T follicular helper cell (primary cell): ENCODE measurements around the gene PRR3.

Source experiments
- DNase-seq: peaks from one replicate; pipeline ENCODE4 v3.0.0-alpha.2; 2020; ENCODE audit warnings: low read depth

PRR3 gene

GRCh38 chr6:30571075-30571761, 14.1 kb downstream of the PRR3 start, which contains the start of gene ABCF1:
ABCF1 (plus strand) TSS chr6:30571442; CDS start chr6:30571488, 46 bp downstream.
- DNase-seq, result peak; percentile 99

- no peak for DNase-seq
These were observed 14.6 kb downstream of the PRR3 start for GRCh38 chr6:30571762-30572082.

- DNase-seq, result no peak
These were observed 15.1 kb downstream of the PRR3 start for GRCh38 chr6:30572148-30572547.

GRCh38 chr6:30573113-30573512, 16.0 kb downstream of the PRR3 start:
- DNase-seq, result no peak

GRCh38 chr6:30578051-30578450, 21.0 kb downstream of the PRR3 start:
- no peak for DNase-seq

GRCh38 chr6:30583921-30584320, 26.8 kb downstream of the PRR3 start:
- no peak for DNase-seq

GRCh38 chr6:30589754-30590358, 32.8 kb downstream of the PRR3 start:
- DNase-seq, result no peak

- DNase-seq, result no peak
These were observed 33.4 kb downstream of the PRR3 start for GRCh38 chr6:30590509-30590908.

GRCh38 chr6:30591008-30591407, 33.9 kb downstream of the PRR3 start:
- DNase-seq, result no peak

- DNase-seq, result no peak
These were observed 35.2 kb downstream of the PRR3 start for GRCh38 chr6:30592287-30592686.

- peak; percentile 78 for DNase-seq
These were observed 40.4 kb downstream of the PRR3 start for GRCh38 chr6:30597315-30598144.

GRCh38 chr6:30598912-30599624, 42.0 kb downstream of the PRR3 start:
- no peak for DNase-seq

- DNase-seq, result no peak
These were observed 42.7 kb downstream of the PRR3 start for GRCh38 chr6:30599625-30600324.

GRCh38 chr6:30600451-30600961, 43.4 kb downstream of the PRR3 start:
- DNase-seq, result no peak

GRCh38 chr6:30601436-30601814, 44.3 kb downstream of the PRR3 start:
- no peak for DNase-seq

GRCh38 chr6:30601815-30602641, 44.9 kb downstream of the PRR3 start:
- no peak for DNase-seq

GRCh38 chr6:30603961-30604360, 46.9 kb downstream of the PRR3 start:
- DNase-seq, result no peak

- no peak for DNase-seq
These were observed 53.0 kb downstream of the PRR3 start for GRCh38 chr6:30610065-30610464.

GRCh38 chr6:30611150-30611855, 54.2 kb downstream of the PRR3 start:
- no peak for DNase-seq

- no peak for DNase-seq
These were observed 54.7 kb downstream of the PRR3 start for GRCh38 chr6:30611856-30612194.
